OCI-LY1 (cell line): ENCODE data around the gene PDGFRA.

ENCODE experiments used
- EZH2 ChIP-seq: fragments of 200-600 bp; sonication (generic), shearing (Covaris generic); IDR thresholded peaks from 2 replicates; pipeline ENCODE4 v1.8.0; 2017; ENCODE audit warnings: borderline replicate concordance, mixed run types, mild to moderate bottlenecking, antibody characterized with exemption, low read length, moderate library complexity, mixed read lengths
- TF ChIP-seq, protein P1 (sequence below): fragments of 200-600 bp; sonication (generic), shearing (Covaris generic); IDR thresholded peaks from 2 replicates; pipeline ENCODE4 v1.5.1; 2017; ENCODE audit warnings: mild to moderate bottlenecking, antibody characterized with exemption, low read length, moderate library complexity, mixed read lengths

DNA sequence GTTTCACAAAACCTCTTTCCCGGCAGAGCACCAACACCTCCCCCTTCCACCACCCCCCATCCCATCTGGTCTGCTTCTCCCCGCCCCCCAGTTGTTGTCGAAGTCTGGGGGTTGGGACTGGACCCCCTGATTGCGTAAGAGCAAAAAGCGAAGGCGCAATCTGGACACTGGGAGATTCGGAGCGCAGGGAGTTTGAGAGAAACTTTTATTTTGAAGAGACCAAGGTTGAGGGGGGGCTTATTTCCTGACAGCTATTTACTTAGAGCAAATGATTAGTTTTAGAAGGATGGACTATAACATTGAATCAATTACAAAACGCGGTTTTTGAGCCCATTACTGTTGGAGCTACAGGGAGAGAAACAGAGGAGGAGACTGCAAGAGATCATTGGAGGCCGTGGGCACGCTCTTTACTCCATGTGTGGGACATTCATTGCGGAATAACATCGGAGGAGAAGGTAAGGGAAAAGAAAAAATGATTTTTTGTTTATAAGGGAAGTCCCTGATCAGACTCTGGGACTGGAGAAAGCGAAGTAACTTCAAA is at the start of gene PDGFRA:
- TF ChIP-seq, protein P1, sequence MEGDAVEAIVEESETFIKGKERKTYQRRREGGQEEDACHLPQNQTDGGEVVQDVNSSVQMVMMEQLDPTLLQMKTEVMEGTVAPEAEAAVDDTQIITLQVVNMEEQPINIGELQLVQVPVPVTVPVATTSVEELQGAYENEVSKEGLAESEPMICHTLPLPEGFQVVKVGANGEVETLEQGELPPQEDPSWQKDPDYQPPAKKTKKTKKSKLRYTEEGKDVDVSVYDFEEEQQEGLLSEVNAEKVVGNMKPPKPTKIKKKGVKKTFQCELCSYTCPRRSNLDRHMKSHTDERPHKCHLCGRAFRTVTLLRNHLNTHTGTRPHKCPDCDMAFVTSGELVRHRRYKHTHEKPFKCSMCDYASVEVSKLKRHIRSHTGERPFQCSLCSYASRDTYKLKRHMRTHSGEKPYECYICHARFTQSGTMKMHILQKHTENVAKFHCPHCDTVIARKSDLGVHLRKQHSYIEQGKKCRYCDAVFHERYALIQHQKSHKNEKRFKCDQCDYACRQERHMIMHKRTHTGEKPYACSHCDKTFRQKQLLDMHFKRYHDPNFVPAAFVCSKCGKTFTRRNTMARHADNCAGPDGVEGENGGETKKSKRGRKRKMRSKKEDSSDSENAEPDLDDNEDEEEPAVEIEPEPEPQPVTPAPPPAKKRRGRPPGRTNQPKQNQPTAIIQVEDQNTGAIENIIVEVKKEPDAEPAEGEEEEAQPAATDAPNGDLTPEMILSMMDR: no peak
- TF ChIP-seq EZH2: no peak
